ENCODE data around the gene MYH15. TPM values are rescaled to one million over a fixed set of nuclear protein-coding genes. Genes with fewer than 3 reads are reported as not detected.

Gene MYH15
- total RNA-seq, 1 donor from 2014 or later, result 0.52 TPM

- Histone ChIP-seq H3K4me1 (ENCODE audit: control insufficient read depth in 3 of 3, insufficient read depth in 3 of 3, low read length in 3 of 3) (no peaks in the 10 kb centered on the region), H3K4me3 (ENCODE audit: low read length in 3 of 3) (no peak overlapping the region), H3K27me3 (ENCODE audit: control insufficient read depth in 3 of 3, insufficient read depth in 3 of 3, low read length in 3 of 3) (no peaks in the 10 kb centered on the region), H3K36me3 (ENCODE audit: control insufficient read depth in 3 of 3, insufficient read depth in 3 of 3, low read length in 3 of 3) (no peaks in the 10 kb centered on the region), H3K27ac (ENCODE audit: low read depth, low read length) (no peak overlapping the region), H3K9ac (ENCODE audit: low read depth in 1 of 3, low read length in 3 of 3) (no peak overlapping the region), H3K9me3 (ENCODE audit: control insufficient read depth in 3 of 3, low read length in 3 of 3) (no peaks in the 10 kb centered on the region)
These were observed 1.1 kb upstream of the MYH15 start for GRCh38 chr3:108511490-108511889.

DNA sequence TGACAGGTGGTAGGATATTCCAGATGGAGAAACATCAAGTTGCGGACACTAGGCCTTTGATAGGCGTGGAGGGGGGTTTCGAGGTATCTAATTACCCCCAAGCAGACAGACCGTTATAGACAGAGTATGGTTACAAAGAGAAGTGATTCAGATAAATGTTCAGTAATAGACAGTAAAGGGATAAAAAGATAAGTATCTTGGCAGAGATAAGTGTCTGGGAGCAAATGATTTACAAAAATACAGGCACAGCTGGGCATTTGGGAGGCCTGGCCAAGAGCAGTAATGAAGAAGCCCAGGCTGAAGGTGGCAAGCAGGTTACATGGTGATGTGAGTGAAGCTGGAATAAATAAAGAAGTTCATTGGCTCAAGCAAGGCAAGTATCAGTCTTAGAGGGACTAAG, 659 bp upstream of the MYH15 start:
- no peak overlapping the region for H3K4me3 ChIP-seq (ENCODE audit: low read length in 3 of 3)

GRCh38 chr3:108509871-108510270, 525 bp downstream of the MYH15 start:
- H3K9me3 ChIP-seq (ENCODE audit: control insufficient read depth in 3 of 3, low read length in 3 of 3), result no peaks in the 10 kb centered on the region
- H3K27ac ChIP-seq (ENCODE audit: low read depth, low read length), result no peak overlapping the region

More for the DNA sequence above, 659 bp upstream of the MYH15 start:
- no peak overlapping the region for H3K9ac ChIP-seq (ENCODE audit: low read depth in 1 of 3, low read length in 3 of 3)
- no peaks in the 10 kb centered on the region for H3K36me3 ChIP-seq (ENCODE audit: control insufficient read depth in 3 of 3, insufficient read depth in 3 of 3, low read length in 3 of 3)
- no peak overlapping the region for H3K27ac ChIP-seq (ENCODE audit: low read depth, low read length)
- H3K4me1 ChIP-seq (ENCODE audit: control insufficient read depth in 3 of 3, insufficient read depth in 3 of 3, low read length in 3 of 3), result no peaks in the 10 kb centered on the region
- H3K27me3 ChIP-seq (ENCODE audit: control insufficient read depth in 3 of 3, insufficient read depth in 3 of 3, low read length in 3 of 3), result no peaks in the 10 kb centered on the region
- H3K9me3 ChIP-seq (ENCODE audit: control insufficient read depth in 3 of 3, low read length in 3 of 3), result no peaks in the 10 kb centered on the region

DNA sequence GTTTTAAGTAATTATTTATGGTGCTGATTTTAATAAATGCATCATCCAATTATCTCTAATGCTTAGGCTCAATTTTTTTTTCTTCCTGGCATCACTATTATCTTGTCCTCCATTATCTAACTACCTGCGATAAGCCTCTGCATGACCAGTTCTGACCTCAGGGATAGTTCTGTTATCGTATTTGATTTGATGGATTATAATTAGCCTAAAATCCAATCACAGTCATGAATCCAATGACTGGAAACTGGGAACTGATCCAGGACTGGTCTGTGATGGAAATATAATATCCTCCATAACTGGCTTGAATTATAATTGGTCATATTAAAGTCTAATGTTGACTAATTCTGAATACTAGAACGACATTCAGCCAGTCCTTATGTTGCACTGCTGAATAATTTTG, 1.1 kb downstream of the MYH15 start:
- Histone ChIP-seq H3K4me3 (ENCODE audit: low read length in 3 of 3) (no peak overlapping the region), H3K27ac (ENCODE audit: low read depth, low read length) (no peak overlapping the region), H3K27me3 (ENCODE audit: control insufficient read depth in 3 of 3, insufficient read depth in 3 of 3, low read length in 3 of 3) (no peaks in the 10 kb centered on the region), H3K9me3 (ENCODE audit: control insufficient read depth in 3 of 3, low read length in 3 of 3) (no peaks in the 10 kb centered on the region), H3K36me3 (ENCODE audit: control insufficient read depth in 3 of 3, insufficient read depth in 3 of 3, low read length in 3 of 3) (no peaks in the 10 kb centered on the region), H3K4me1 (ENCODE audit: control insufficient read depth in 3 of 3, insufficient read depth in 3 of 3, low read length in 3 of 3) (no peaks in the 10 kb centered on the region), H3K9ac (ENCODE audit: low read depth in 1 of 3, low read length in 3 of 3) (no peak overlapping the region)

More at GRCh38 chr3:108509871-108510270, 525 bp downstream of the MYH15 start:
- Histone ChIP-seq H3K4me1 (ENCODE audit: control insufficient read depth in 3 of 3, insufficient read depth in 3 of 3, low read length in 3 of 3) (no peaks in the 10 kb centered on the region), H3K9ac (ENCODE audit: low read depth in 1 of 3, low read length in 3 of 3) (no peak overlapping the region), H3K27me3 (ENCODE audit: control insufficient read depth in 3 of 3, insufficient read depth in 3 of 3, low read length in 3 of 3) (no peaks in the 10 kb centered on the region), H3K4me3 (ENCODE audit: low read length in 3 of 3) (no peak overlapping the region), H3K36me3 (ENCODE audit: control insufficient read depth in 3 of 3, insufficient read depth in 3 of 3, low read length in 3 of 3) (no peaks in the 10 kb centered on the region)

DNA sequence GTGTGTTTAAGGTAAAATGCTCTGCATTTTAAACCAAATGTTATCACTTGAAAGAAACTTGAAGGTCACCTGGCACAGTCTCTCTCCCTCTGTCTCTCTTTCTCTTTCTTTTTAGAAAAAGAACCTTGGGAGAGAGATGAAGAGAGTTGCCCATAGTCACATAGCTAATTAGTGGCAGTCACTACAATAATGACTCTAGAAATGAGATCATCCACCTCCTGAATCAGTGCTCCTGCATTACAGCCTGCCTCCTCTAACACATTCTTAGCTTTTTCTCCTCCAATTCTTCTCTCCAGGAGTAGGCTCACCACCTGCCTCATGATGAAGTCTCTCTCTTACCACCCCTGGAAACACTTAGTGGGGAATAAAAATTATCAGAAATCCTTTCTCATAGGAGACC, 2.5 kb downstream of the MYH15 start:
- Histone ChIP-seq H3K36me3 (ENCODE audit: control insufficient read depth in 3 of 3, insufficient read depth in 3 of 3, low read length in 3 of 3) (no peaks in the 10 kb centered on the region), H3K9ac (ENCODE audit: low read depth in 1 of 3, low read length in 3 of 3) (no peak overlapping the region), H3K9me3 (ENCODE audit: control insufficient read depth in 3 of 3, low read length in 3 of 3) (no peaks in the 10 kb centered on the region), H3K27ac (ENCODE audit: low read depth, low read length) (no peak overlapping the region), H3K4me3 (ENCODE audit: low read length in 3 of 3) (no peak overlapping the region), H3K27me3 (ENCODE audit: control insufficient read depth in 3 of 3, insufficient read depth in 3 of 3, low read length in 3 of 3) (no peaks in the 10 kb centered on the region), H3K4me1 (ENCODE audit: control insufficient read depth in 3 of 3, insufficient read depth in 3 of 3, low read length in 3 of 3) (no peaks in the 10 kb centered on the region)

DNA sequence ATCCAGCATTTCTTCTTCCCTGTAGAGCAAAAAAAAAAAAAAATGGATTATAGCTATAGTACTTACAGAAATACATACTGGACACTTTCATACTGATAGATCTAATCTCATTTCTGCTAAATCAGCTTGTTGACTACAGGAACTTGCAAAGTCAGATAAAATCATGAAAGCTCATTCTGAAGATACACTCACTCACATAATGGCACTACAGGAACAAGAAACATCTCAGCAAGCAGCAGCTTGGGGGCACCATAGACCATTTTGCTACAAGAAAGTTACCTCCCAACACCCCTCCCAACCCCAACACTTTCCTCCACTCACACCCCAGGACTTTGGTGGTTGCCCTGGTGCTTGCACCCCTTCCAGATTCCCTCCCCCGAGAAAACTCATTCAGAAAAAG, 4.6 kb downstream of the MYH15 start:
- Histone ChIP-seq H3K9me3 (ENCODE audit: control insufficient read depth in 3 of 3, low read length in 3 of 3) (no peaks in the 10 kb centered on the region), H3K4me3 (ENCODE audit: low read length in 3 of 3) (no peak overlapping the region), H3K9ac (ENCODE audit: low read depth in 1 of 3, low read length in 3 of 3) (no peak overlapping the region), H3K27me3 (ENCODE audit: control insufficient read depth in 3 of 3, insufficient read depth in 3 of 3, low read length in 3 of 3) (no peaks in the 10 kb centered on the region), H3K4me1 (ENCODE audit: control insufficient read depth in 3 of 3, insufficient read depth in 3 of 3, low read length in 3 of 3) (no peaks in the 10 kb centered on the region), H3K36me3 (ENCODE audit: control insufficient read depth in 3 of 3, insufficient read depth in 3 of 3, low read length in 3 of 3) (no peaks in the 10 kb centered on the region), H3K27ac (ENCODE audit: low read depth, low read length) (no peak overlapping the region)

DNA sequence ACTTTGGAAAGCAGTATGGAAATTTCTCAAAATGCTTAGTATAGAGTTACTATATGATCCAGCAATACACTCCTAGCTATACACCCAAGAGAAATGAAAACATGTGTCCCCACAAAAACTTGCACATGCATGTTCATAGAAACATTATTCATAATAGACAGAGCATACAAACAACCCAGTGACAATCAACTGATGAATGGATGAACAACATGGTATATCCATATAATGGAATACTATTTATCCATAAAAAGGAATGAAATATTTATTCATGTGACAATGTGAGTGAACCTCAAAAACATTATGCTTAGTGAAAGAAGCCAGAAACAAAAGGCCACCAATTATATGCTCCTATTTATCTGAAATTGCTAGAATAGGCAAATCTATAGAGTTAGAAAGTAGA, 6.7 kb downstream of the MYH15 start:
- H3K9ac ChIP-seq (ENCODE audit: low read depth in 1 of 3, low read length in 3 of 3), result no peak overlapping the region
- no peak overlapping the region for H3K27ac ChIP-seq (ENCODE audit: low read depth, low read length)
- no peaks in the 10 kb centered on the region for H3K36me3 ChIP-seq (ENCODE audit: control insufficient read depth in 3 of 3, insufficient read depth in 3 of 3, low read length in 3 of 3)
- H3K27me3 ChIP-seq (ENCODE audit: control insufficient read depth in 3 of 3, insufficient read depth in 3 of 3, low read length in 3 of 3), result no peaks in the 10 kb centered on the region
- H3K9me3 ChIP-seq (ENCODE audit: control insufficient read depth in 3 of 3, low read length in 3 of 3), result no peaks in the 10 kb centered on the region
- H3K4me1 ChIP-seq (ENCODE audit: control insufficient read depth in 3 of 3, insufficient read depth in 3 of 3, low read length in 3 of 3), result no peaks in the 10 kb centered on the region
- H3K4me3 ChIP-seq (ENCODE audit: low read length in 3 of 3), result no peak overlapping the region

- H3K36me3 ChIP-seq (ENCODE audit: control insufficient read depth in 3 of 3, insufficient read depth in 3 of 3, low read length in 3 of 3), result no peaks in the 10 kb centered on the region
- H3K9ac ChIP-seq (ENCODE audit: low read depth in 1 of 3, low read length in 3 of 3), result no peak overlapping the region
- no peak overlapping the region for H3K4me3 ChIP-seq (ENCODE audit: low read length in 3 of 3)
- no peak overlapping the region for H3K27ac ChIP-seq (ENCODE audit: low read depth, low read length)
- H3K4me1 ChIP-seq (ENCODE audit: control insufficient read depth in 3 of 3, insufficient read depth in 3 of 3, low read length in 3 of 3), result no peaks in the 10 kb centered on the region
- no peaks in the 10 kb centered on the region for H3K9me3 ChIP-seq (ENCODE audit: control insufficient read depth in 3 of 3, low read length in 3 of 3)
- H3K27me3 ChIP-seq (ENCODE audit: control insufficient read depth in 3 of 3, insufficient read depth in 3 of 3, low read length in 3 of 3), result no peaks in the 10 kb centered on the region
These were observed 8.9 kb downstream of the MYH15 start for GRCh38 chr3:108501535-108501934.

GRCh38 chr3:108500728-108501127, 9.7 kb downstream of the MYH15 start:
- Histone ChIP-seq H3K4me3 (ENCODE audit: low read length in 3 of 3) (no peak overlapping the region), H3K4me1 (ENCODE audit: control insufficient read depth in 3 of 3, insufficient read depth in 3 of 3, low read length in 3 of 3) (no peaks in the 10 kb centered on the region), H3K9me3 (ENCODE audit: control insufficient read depth in 3 of 3, low read length in 3 of 3) (no peaks in the 10 kb centered on the region), H3K9ac (ENCODE audit: low read depth in 1 of 3, low read length in 3 of 3) (no peak overlapping the region), H3K27me3 (ENCODE audit: control insufficient read depth in 3 of 3, insufficient read depth in 3 of 3, low read length in 3 of 3) (no peaks in the 10 kb centered on the region), H3K27ac (ENCODE audit: low read depth, low read length) (no peak overlapping the region), H3K36me3 (ENCODE audit: control insufficient read depth in 3 of 3, insufficient read depth in 3 of 3, low read length in 3 of 3) (no peaks in the 10 kb centered on the region)

DNA sequence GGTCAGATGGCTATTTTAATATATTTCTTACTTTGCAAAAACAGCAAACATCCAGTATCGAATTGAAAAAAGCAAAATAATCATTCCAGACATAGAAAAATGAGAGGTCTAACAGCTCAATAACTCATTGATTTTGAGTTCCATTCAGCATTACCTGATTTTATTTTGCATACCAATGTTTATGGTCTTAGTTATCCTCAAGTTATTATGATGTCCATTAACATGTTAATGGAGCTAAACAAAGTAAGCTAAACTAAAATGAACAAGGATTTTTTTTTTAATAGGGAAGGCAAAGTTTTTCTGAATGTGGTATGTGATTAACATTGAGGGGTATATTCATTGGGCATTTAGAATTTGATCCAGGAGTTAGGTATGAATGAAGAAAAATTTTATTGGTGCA, 13.1 kb downstream of the MYH15 start:
- Histone ChIP-seq H3K9me3 (ENCODE audit: control insufficient read depth in 3 of 3, low read length in 3 of 3) (no peaks in the 10 kb centered on the region), H3K36me3 (ENCODE audit: control insufficient read depth in 3 of 3, insufficient read depth in 3 of 3, low read length in 3 of 3) (no peaks in the 10 kb centered on the region), H3K27ac (ENCODE audit: low read depth, low read length) (no peak overlapping the region), H3K9ac (ENCODE audit: low read depth in 1 of 3, low read length in 3 of 3) (no peak overlapping the region), H3K4me1 (ENCODE audit: control insufficient read depth in 3 of 3, insufficient read depth in 3 of 3, low read length in 3 of 3) (no peaks in the 10 kb centered on the region), H3K27me3 (ENCODE audit: control insufficient read depth in 3 of 3, insufficient read depth in 3 of 3, low read length in 3 of 3) (no peaks in the 10 kb centered on the region), H3K4me3 (ENCODE audit: low read length in 3 of 3) (no peak overlapping the region)

DNA sequence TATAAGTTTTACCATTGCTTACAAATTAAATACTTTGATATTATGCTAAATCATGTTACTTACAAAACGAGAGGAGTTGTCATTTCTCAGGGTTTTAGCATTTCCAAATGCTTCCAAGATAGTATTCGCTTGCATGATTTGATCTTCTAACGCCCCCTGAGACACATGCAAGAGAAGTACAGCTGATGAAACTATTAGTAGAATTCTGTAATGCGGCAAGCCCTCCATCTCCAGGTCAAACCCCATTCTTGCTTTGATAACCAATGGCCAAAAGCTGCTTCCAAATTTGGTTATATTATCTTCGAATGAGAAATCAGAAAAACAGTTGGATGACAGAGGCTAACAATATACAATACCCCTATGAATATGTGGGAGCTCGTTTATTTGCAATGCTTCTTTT, 14.7 kb downstream of the MYH15 start:
- Histone ChIP-seq H3K36me3 (ENCODE audit: control insufficient read depth in 3 of 3, insufficient read depth in 3 of 3, low read length in 3 of 3) (no peaks in the 10 kb centered on the region), H3K9ac (ENCODE audit: low read depth in 1 of 3, low read length in 3 of 3) (no peak overlapping the region), H3K4me3 (ENCODE audit: low read length in 3 of 3) (no peak overlapping the region), H3K4me1 (ENCODE audit: control insufficient read depth in 3 of 3, insufficient read depth in 3 of 3, low read length in 3 of 3) (no peaks in the 10 kb centered on the region), H3K9me3 (ENCODE audit: control insufficient read depth in 3 of 3, low read length in 3 of 3) (no peaks in the 10 kb centered on the region), H3K27me3 (ENCODE audit: control insufficient read depth in 3 of 3, insufficient read depth in 3 of 3, low read length in 3 of 3) (no peaks in the 10 kb centered on the region), H3K27ac (ENCODE audit: low read depth, low read length) (no peak overlapping the region)

All from skeletal muscle tissue (tissue), 4 donors.